HG03460 (cell line): Measurements from ENCODE around the gene GLS.
"Not testable (repeated sequence)": the region's sequence is repeated elsewhere in the genome, so short reads cannot be mapped to it uniquely, and the experiment has no call there.

ENCODE experiments used
- ATAC-seq: cut with Tn5 transposase; IDR thresholded peaks from one replicate; pipeline ENCODE4 v1.9.1; 2021; ENCODE audit not compliant: unreplicated experiment

GLS gene

DNA sequence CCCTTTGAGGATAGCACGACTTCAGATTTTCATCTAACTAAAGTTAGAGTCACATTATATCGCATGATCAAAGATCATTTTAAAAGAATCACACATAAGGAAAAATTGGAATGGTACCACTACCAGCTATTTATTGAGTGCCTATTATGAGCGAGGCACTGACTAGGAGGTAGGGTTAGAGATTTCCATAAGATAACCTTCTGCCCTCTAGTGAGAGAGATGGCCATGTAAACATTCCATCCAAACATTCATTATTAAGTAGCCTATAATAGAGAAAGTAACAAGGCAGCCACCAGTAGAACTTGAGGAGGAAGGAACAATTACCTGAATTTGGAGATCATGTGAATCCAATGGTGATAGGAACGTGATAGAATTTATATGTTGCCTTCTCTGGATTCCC lies 25.4 kb upstream of the GLS start:
- ATAC-seq: no peak

DNA sequence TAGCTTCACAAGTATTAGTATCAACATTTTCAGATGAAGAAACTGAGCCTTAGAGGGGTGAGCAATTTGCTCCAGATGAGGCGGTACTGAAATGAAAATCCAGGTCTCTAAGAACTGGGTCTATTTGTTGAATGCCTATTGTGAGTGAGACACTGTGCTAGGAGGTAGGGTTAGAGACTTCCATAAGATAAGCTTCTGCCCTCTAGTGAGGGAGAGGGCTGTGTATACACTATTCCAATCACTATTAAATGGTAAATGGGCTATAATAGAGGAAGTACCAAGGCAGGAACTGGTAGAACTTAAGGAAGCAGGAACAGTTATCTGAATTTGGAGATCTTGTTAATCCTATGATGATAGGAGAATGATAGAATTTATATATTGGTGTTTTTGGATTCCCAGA lies 23.6 kb upstream of the GLS start:
- ATAC-seq: no peak

DNA sequence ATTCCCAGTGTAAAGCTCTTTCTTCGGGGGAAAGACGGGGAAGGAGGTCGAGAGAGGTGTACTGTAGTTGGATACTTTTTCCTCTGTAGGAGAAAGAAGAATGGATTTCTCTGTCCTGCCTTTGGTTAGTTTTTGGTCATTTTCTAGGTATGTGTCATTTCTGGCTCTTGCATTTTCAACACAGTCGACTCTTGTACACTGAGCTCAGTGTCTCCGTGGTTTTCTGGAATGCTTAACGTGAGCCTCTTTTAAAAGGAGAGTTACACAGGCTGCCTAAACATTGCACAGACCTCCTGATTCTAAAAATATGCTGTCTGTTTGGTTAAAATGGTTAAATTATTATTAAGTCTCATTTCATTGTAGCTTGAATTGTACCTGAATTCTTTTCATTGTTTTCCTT lies 21.8 kb upstream of the GLS start:
- ATAC-seq: no peak

DNA sequence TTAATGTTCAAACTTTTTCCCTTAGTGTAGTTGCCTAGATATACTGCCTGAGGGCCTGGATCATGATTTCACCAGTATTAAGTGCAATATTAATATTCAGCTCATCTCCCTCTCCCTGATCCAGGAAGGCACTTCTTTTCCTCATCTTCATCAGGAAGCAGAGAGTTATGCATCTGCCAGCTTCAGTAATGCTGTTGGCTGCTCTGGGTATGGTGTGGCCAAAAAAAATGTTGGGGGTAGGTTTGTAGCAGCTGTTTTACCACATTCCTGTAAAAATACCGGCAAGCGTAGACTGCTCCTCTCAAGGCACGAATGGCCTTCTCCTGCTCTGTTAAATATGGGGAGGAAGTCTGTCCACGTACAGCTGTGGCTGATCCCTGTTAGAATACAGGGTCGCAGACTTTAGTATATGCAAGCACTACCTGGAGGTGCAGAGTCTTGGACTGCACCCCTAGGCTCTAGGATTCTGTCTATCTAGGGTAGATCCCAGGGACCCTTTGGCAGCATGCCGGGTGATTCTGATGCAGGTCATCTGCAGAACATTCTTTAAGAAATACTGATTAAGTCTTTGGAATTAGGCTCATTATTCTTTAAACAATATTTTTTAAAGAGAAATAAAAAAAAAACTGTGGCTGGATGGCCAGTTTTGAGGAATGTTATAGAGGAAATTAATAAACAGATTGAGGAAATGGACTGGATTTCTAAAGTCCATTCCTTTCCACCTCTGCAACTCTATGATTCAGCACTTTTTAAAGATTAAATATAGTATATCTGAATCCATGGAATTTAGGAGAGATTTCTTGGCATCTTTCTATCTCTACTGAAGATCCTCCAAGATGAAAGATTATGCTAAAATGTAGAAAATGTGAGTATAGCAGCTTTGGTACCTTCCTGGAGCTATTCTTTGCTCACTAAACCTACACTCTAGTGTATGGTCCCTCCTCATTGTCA lies 21.0 kb upstream of the GLS start:
- ATAC-seq: no peak

DNA sequence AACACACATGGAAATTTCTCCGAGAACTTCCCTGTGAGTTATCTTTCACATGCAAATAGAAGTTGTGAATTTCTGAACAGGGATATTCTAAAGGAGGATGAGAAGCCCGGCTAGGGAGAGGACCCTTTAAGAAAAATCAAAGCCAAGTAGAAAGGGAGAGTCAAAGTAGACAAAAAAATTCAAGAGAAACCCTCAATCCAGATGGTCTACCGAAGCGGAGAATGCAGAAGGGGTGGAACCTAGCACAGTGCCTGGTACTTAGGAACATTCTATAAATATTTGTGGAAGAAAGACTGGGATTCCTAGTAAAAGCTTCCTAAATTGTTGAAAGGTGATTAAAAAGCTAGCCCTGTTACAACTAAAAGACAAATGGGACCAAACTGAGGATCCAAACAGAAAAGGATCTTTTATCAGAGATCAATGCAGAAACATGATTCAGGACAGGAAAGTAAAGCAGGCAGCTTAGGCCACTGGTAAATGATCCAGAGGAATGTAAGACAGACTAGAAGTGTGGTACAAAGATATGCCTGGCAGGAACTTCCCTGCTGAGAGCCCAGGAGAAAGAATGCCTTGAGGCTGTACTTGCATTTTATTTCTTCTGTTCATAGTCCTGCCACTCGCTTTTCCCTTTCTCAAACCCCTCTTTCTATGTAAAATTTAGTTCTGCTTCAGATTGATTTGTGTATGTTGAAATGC lies 19.5 kb upstream of the GLS start:
- no peak for ATAC-seq

DNA sequence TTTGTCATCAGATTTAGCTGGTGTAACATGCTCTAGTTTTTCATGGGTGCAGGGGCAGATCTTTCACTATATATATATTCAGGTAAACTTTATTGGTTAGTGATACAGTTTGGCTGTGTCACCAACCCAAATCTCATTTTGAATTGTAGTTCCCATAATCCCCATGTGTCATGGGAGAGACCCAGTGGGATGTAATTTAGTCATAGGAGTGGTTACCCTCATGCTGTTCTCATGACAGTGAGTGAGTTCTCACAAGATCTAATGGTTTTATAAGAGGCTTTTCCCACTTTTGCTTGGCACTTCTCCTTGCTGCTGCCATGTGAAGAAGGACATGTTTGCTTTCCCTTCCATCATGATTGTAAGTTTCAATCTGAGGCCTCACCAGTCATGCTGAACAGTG lies 18.5 kb upstream of the GLS start:
- not testable (repeated sequence) for ATAC-seq

DNA sequence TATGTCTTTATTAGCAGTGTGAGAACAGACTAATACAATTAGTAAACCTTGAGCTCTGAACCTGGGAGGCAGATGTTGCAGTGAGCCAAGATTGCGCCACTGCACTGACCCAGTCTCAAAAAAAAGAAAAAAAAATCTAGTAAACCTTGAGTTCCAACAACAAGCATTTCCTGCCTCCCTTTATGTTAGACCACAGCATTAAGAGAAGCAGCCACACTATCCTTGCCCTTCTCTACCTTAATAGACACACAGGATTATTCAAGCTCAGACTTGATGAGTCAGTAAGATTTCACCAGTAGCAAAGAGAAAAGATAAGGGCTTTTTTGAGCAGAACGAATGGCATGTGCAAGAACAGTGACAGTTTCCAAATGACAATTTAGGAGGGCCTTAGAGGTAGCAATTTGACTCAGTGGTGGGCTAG lies 18.0 kb upstream of the GLS start:
- ATAC-seq: no peak

DNA sequence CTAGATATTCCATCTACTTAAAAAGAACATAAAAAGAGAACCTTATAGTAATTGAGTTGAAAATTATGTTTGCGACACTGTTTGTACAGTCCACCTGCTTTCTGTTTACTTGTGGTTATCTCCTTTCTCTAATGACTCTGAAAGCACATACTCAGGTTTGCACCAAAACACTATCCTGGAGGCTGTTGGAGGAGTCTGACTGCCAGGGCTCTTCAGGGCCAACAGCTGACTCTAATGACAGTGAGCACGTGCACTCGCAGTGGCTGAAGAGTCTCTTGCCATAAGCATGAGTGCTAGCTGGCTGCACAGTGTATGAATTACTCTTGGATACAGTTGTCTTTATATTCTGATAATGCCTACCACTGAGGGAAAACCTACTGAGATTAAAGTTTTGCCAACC lies 16.7 kb upstream of the GLS start:
- ATAC-seq: no peak

DNA sequence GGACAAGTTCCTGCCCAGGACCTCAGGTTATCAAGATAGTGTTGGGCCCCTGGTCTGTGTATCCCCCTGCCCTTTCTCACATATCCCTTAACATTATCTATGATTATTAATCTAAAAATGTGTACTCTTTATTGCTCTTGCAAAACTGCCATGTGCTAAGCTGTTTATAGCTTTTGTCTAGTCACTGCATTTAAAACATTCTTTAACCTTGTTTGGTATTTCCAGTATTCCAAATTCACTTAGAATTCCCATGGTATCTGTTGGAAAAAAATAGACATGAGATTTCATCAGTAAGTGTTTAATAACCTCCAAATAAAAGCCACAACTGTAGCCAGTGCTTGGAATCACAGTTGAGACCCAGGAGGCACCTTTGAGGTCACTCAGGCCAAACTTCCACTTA lies 16.2 kb upstream of the GLS start:
- no peak for ATAC-seq

DNA sequence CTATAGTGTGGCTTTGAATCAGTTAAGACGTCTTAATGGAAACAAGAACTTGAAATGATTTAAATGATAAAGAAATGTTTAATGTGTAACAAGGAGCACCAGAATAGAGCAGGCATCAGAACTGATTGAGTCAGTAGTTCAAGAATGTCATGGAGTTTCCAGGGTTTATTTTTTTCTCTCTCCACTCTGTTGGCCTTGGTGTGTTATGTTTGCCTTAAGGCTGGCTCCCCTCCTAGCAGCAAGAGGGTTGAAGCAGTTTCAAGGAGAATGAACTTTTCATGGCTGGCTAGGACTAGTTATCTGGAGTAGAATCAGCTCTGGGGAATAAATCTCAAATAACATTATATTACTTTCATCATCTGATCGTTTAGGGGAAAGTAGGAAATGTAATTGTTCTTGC lies 13.4 kb upstream of the GLS start:
- no peak for ATAC-seq

DNA sequence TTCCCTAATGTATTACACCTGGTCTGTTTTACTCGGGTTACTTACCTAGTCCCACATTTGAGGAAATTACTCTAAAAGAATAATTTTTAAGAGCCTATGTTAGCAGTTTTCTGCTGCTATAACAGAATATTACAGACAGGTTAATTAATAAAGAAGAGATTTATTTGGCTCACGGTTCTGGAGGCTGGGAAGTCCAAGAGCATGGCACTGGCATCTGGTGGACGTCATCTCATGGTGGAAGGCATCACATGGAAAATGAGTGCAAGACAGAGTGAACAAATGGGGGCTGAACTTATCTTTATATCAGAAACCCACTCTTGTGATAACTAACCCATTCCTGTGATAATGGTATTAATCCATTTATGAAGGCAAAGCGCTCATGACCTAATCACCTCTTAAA lies 12.8 kb upstream of the GLS start:
- ATAC-seq: no peak

DNA sequence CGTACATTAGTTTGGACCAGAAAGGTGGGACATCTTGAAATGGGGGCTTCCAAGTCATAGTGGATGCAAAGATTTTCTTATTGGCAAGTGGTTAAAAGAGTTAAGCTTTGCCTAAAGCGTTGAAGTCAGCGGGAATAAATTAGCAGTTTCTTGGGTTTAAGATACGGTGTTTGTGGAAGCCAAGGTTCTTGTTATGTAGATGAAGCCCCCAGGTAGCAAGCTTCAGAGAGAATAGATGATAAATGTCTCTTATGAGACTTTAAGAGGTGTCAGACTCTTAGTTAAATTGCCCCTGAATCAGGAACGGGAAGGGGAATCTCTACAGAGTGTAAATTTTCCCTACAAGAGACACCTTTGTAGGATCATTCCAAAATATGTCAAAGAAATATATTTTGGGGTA lies 10.9 kb upstream of the GLS start:
- ATAC-seq: no peak

DNA sequence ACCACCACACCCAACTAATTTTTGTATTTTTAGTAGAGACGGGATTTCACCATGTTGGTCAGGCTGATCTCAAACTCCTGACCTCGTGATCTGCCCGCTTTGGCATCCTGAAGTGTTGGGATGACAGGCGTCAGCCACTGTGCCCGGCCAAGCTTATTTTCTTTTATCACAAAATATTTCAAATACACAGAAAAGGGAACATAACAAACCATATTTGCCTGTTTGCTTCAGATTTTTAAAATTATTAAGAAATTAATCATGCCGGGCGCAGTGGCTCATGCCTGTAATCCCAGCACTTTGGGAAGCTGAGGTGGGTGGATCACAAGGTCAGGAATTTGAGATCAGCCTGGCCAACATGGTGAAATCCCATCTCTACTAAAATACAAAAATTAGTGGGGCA lies 7.2 kb upstream of the GLS start:
- not testable (repeated sequence) for ATAC-seq

DNA sequence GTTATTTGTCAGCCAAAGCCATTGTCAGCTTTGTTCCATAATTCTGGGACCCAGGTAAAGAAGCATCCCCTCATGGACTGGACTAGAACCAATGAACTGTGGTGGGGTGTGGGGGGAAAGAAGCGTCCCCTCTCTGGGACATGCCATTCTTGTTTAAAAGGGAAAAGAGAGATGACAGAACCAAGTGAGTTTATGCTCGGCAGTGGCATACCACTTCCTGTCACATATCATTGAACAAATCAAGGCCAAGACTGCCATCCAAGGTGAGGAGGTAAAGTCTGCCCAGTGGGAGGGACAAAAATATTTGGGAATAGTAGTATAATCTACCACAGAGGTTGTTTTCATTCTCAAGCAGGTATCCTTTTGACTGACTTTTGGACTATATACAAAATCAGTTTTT lies 4.7 kb upstream of the GLS start:
- no peak for ATAC-seq

DNA sequence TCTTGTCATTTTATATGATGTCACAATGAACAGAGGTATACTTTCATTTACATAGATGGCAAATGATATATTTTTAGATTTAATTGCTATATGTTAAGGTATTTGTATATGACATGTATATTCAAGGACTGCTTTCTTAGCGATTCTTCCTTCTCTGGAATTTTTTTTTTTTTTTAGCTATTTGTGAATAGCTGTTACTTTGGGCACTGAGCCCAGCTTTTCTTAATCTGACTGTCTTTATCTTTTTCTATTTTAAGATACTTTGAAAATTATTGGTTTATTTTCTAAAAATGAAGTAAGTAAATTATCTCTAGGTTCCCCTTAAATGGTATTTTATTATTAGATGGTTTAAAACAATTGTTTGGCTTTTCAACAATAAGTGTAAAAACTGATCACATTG lies 4.0 kb upstream of the GLS start:
- ATAC-seq: no peak

DNA sequence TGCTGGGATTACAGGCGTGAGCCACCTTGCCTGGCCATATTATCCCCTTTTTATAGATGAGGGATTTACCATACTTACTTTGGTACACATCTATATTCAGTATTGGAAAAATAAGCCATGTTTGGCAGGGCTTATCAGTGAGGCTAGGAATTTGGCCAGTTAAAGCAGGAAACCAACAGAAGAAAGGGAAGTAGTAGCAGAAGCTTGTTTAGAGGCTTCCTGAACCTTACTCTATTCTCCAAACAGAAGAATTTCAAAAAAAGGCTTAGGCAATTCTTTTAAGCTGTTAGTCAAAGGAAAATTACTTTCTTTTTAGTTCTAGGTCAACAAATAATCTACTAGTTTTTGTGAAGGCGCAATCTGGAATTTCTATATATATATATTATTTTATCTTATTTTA lies 3.2 kb upstream of the GLS start:
- no peak for ATAC-seq

DNA sequence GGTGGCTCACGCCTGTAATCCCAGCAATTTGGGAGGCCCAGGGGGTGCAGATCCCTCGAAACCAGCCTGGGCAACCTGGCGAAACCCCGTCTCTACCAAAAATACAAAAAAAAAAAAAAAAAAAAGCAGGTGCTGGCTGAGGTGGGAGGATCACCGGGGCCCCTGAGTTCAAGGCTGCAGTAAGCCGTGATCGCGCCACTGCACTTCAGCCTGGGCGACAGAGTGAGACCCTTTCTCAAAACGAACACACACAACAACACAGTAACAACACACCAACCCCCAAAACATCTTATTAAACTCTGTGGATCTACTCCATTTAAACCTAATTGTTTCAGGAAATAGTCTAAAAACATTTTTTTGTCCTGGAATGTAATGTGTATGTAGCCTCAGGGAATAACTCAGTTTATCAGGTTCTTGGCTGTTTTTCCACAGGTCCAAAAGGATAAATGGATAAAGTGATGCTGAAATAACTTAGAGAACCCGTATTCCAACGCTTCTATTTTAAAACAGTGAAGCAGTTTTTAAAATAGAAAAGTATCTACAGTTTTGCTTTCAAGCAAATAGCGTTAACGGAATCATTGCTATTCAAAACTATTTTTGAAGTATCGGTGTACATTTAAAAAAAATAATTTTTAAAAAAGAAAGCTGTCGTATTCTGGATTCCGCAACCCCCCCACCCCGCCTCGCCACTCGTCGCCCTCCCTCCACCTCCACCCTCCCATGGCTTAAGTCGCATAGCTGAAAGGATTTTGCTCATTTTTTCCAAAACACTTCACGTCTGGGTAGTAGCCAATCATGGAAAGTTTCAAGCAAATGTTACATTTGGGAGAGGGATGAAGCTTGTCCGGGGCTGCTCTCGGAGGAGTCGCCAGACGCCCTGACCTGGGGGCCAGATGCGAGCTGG lies 895 bp upstream of the GLS start:
- ATAC-seq: no peak

DNA sequence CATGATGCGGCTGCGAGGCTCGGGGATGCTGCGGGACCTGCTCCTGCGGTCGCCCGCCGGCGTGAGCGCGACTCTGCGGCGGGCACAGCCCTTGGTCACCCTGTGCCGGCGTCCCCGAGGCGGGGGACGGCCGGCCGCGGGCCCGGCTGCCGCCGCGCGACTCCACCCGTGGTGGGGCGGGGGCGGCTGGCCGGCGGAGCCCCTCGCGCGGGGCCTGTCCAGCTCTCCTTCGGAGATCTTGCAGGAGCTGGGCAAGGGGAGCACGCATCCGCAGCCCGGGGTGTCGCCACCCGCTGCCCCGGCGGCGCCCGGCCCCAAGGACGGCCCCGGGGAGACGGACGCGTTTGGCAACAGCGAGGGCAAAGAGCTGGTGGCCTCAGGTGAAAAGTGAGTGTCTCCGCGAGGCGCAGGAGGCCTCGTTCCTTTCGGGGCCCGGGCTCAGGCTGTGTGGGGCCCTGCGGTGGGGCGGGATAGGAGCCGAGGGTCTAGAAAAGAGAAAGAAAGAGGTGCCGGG lies 520 bp downstream of the GLS start:
- no peak for ATAC-seq

DNA sequence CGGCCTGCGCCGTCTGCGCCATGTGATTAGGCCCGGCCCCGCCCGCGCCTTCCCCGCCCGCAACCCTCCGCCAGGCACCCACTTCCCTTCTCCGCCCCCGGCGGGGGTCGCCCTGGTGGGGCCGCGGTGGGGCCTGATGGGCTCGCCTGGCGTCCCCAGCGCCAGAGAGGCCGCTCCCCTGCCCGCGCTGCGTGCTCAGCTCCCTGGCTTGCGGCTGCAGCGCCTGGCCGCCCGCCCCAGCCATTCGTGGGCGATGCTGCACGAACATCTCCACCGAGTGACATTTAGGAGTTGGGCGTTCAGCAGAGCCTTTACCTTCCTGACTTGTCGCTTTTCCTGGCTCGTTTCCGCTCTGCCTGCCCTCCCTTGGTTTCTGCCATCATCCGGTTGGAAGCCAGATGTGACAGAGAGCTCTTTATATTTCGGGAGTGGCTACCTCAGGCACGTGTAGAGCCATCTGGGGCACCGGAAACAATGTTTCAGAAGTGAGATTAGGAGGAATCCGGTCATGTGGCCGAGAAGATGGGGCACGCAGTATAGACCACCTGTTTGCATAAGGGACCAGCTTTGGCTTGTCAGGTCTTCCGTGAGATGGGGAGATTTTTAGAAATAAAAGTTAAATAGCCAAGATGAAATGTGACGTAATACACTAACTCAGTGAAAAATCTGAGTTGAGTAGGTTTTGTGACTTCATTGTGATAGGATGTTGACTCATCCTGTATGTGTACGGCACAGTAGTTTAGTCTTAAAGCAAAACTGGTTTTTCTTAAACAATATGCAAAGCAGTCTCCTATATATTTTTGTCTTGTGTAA lies 1.2 kb downstream of the GLS start:
- peak; percentile 63 for ATAC-seq

DNA sequence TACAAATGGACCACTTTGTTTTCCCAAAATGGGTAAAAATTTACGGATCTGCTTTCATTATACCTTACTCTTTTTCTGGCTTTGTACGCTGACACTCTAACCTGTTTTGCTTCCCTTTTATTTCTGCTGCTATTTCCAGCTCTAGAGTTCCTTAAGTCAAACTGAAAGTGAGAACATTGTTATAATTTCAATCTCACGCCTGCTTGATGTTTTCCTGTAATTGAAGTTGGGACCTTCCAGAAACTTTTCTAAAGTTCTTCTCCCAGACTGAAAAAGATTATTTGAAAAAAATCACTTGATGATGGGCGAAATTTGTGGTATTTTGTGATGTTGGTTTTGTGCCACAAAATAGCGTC lies 1.8 kb downstream of the GLS start:
- no peak for ATAC-seq
